ENCODE results near the gene IL1RAPL2. TPM values are rescaled to one million over a fixed set of nuclear protein-coding genes. Genes with fewer than 3 reads are reported as not detected.

The IL1RAPL2 gene
- total RNA-seq, 1 experiment from 2014 or later = not detected

DNA sequence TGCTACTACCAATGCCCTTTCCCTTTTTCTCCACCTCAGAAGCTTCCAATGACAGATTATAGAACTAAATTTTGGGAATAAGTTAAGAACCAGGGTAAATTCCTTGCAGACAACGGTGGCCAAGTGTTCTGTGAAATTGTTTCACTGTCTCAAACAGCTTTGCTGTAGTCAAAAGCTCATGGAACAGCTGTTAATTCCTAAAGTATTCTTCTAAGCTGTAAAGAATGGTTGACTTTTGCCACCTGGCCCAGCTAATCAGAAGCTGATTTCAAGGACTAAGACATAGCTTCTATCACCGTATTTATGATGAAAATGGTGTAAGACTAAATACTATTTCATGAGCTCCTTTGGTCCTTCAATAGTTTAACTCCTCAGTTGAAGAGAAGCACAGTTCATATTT, 297.5 kb downstream of the IL1RAPL2 start:
- H3K36me3 ChIP-seq (ENCODE audit: control insufficient read depth, insufficient read depth, low read length) = no peaks in the 10 kb centered on the region
- ChIA-PET POLR2A (no interaction called here), CTCF (no interaction called here)
- DNase-seq (ENCODE audit: low read depth, low spot score) (no peak), ATAC-seq (no peak)
- intact Hi-C loops (cut with micrococcal nuclease; ENCODE audit: unreplicated experiment) = no loop called here
- no peak overlapping the region for H3K27ac ChIP-seq (ENCODE audit: low read length)
- TF ChIP-seq SIN3A (IDR thresholded peaks at IDR 0.05; ENCODE audit: borderline replicate concordance, insufficient read depth, low read depth, low read length) = no peak
- TF ChIP-seq, protein P1, sequence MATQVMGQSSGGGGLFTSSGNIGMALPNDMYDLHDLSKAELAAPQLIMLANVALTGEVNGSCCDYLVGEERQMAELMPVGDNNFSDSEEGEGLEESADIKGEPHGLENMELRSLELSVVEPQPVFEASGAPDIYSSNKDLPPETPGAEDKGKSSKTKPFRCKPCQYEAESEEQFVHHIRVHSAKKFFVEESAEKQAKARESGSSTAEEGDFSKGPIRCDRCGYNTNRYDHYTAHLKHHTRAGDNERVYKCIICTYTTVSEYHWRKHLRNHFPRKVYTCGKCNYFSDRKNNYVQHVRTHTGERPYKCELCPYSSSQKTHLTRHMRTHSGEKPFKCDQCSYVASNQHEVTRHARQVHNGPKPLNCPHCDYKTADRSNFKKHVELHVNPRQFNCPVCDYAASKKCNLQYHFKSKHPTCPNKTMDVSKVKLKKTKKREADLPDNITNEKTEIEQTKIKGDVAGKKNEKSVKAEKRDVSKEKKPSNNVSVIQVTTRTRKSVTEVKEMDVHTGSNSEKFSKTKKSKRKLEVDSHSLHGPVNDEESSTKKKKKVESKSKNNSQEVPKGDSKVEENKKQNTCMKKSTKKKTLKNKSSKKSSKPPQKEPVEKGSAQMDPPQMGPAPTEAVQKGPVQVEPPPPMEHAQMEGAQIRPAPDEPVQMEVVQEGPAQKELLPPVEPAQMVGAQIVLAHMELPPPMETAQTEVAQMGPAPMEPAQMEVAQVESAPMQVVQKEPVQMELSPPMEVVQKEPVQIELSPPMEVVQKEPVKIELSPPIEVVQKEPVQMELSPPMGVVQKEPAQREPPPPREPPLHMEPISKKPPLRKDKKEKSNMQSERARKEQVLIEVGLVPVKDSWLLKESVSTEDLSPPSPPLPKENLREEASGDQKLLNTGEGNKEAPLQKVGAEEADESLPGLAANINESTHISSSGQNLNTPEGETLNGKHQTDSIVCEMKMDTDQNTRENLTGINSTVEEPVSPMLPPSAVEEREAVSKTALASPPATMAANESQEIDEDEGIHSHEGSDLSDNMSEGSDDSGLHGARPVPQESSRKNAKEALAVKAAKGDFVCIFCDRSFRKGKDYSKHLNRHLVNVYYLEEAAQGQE (IDR thresholded peaks at IDR 0.05; ENCODE audit: insufficient read depth in 1 of 2, low read depth in 2 of 2, low read length in 1 of 2) = no peak
- TF ChIP-seq, protein P2, sequence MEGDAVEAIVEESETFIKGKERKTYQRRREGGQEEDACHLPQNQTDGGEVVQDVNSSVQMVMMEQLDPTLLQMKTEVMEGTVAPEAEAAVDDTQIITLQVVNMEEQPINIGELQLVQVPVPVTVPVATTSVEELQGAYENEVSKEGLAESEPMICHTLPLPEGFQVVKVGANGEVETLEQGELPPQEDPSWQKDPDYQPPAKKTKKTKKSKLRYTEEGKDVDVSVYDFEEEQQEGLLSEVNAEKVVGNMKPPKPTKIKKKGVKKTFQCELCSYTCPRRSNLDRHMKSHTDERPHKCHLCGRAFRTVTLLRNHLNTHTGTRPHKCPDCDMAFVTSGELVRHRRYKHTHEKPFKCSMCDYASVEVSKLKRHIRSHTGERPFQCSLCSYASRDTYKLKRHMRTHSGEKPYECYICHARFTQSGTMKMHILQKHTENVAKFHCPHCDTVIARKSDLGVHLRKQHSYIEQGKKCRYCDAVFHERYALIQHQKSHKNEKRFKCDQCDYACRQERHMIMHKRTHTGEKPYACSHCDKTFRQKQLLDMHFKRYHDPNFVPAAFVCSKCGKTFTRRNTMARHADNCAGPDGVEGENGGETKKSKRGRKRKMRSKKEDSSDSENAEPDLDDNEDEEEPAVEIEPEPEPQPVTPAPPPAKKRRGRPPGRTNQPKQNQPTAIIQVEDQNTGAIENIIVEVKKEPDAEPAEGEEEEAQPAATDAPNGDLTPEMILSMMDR (IDR thresholded peaks at IDR 0.05) = no peak
- TF ChIP-seq POLR2AphosphoS5 (IDR thresholded peaks at IDR 0.05; ENCODE audit: low read depth, low read length) = no peak
- no peak for TF ChIP-seq TCF7L2 (IDR thresholded peaks at IDR 0.05; ENCODE audit: low read depth, low read length)
- in situ Hi-C loops (cut with HindIII; ENCODE audit: low pct_unique_long_range_greater_than_20kb, low sequenced_read_pairs) = no loop called here
- H3K27me3 ChIP-seq (ENCODE audit: control insufficient read depth, insufficient read depth, low read length) = no peaks in the 10 kb centered on the region
- H3K4me1 ChIP-seq (ENCODE audit: control insufficient read depth, insufficient read depth, low read length) = no peaks in the 10 kb centered on the region
- H3K4me3 ChIP-seq (ENCODE audit: low read depth in 2 of 2, low read length in 2 of 2) = no peak overlapping the region
- no peaks in the 10 kb centered on the region for H3K9me3 ChIP-seq (ENCODE audit: control insufficient read depth, insufficient read depth, low read depth, low read length)
- BruUV-seq (replicated peaks) = no TSS peak

DNA sequence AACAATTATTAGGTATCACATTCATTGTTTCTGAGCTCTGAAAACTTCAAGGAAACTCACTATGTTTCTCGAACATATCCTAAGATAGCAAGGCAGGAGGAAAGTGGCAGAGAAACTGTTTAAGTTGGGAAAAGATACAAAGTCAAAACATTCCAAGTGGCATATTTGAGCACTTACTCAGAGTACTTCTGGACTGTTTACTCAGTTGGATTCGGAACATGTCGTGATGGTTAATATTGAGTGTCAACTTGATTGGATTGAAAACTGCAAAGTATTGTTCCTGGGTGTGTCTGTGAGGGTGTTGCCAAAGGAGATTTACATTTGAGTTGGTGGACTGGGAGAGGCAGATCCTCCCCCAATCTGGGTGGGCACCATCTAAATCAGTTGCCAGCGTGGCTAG, 298.3 kb downstream of the IL1RAPL2 start:
- no peak for DNase-seq (ENCODE audit: low read depth, low spot score)
- no peaks in the 10 kb centered on the region for H3K36me3 ChIP-seq (ENCODE audit: control insufficient read depth, insufficient read depth, low read length)
- no peak overlapping the region for H3K4me3 ChIP-seq (ENCODE audit: low read depth in 2 of 2, low read length in 2 of 2)
- TF ChIP-seq POLR2AphosphoS5 (IDR thresholded peaks at IDR 0.05; ENCODE audit: low read depth, low read length) = no peak
- no peak for TF ChIP-seq SIN3A (IDR thresholded peaks at IDR 0.05; ENCODE audit: borderline replicate concordance, insufficient read depth, low read depth, low read length)
- TF ChIP-seq, protein P2 (IDR thresholded peaks at IDR 0.05) = no peak
- TF ChIP-seq, protein P1 (IDR thresholded peaks at IDR 0.05; ENCODE audit: insufficient read depth in 1 of 2, low read depth in 2 of 2, low read length in 1 of 2) = no peak
- no peak for TF ChIP-seq TCF7L2 (IDR thresholded peaks at IDR 0.05; ENCODE audit: low read depth, low read length)
- POLR2A ChIA-PET = no interaction called here
- no TSS peak for BruUV-seq (replicated peaks)
- in situ Hi-C loops (cut with HindIII; ENCODE audit: low pct_unique_long_range_greater_than_20kb, low sequenced_read_pairs) (no loop called here), intact Hi-C loops (cut with micrococcal nuclease; ENCODE audit: unreplicated experiment) (no loop called here)
- ATAC-seq = no peak
- CTCF ChIA-PET = no interaction called here
- no peak overlapping the region for H3K27ac ChIP-seq (ENCODE audit: low read length)
- H3K27me3 ChIP-seq (ENCODE audit: control insufficient read depth, insufficient read depth, low read length) = no peaks in the 10 kb centered on the region
- H3K9me3 ChIP-seq (ENCODE audit: control insufficient read depth, insufficient read depth, low read depth, low read length) = no peaks in the 10 kb centered on the region
- no peaks in the 10 kb centered on the region for H3K4me1 ChIP-seq (ENCODE audit: control insufficient read depth, insufficient read depth, low read length)
